Mesodermal cell (in vitro differentiated cells): ENCODE results near the gene ITGA8. TPM values are rescaled to one million over a fixed set of nuclear protein-coding genes. Genes with fewer than 3 reads are reported as not detected.
"Not testable (repeated sequence)": the region's sequence is repeated elsewhere in the genome, so short reads cannot be mapped to it uniquely, and the experiment has no call there.

Experiments
- H3K27ac ChIP-seq: 2 replicates; pipeline ENCODE4 v1.7.0; 2013; ENCODE audit warnings: mild to moderate bottlenecking, low read depth, low read length, moderate library complexity; ENCODE audit not compliant: severe bottlenecking
- H3K36me3 ChIP-seq: 2 replicates; pipeline ENCODE4 v1.7.1; 2013; ENCODE audit warnings: mild to moderate bottlenecking, low read length, moderate library complexity; ENCODE audit not compliant: control insufficient read depth, insufficient read depth
- H3K4me1 ChIP-seq: one replicate; pipeline ENCODE4 v1.7.1; 2013; ENCODE audit warnings: mild to moderate bottlenecking, low read length; ENCODE audit not compliant: insufficient read depth, control insufficient read depth, poor library complexity, severe bottlenecking
- H3K4me3 ChIP-seq: 2 replicates; pipeline ENCODE4 v1.7.0; 2013; ENCODE audit warnings: low read length, control low read depth, mild to moderate bottlenecking; ENCODE audit not compliant: insufficient read depth, poor library complexity, severe bottlenecking; ENCODE audit errors: extremely low read depth
- H3K9me3 ChIP-seq: 2 replicates; pipeline ENCODE4 v1.7.1; 2013; ENCODE audit warnings: mild to moderate bottlenecking, low read length, moderate library complexity; ENCODE audit not compliant: control insufficient read depth
- WGBS, 2 experiments: methylation state at CpG; one replicate each; pipeline ENCODE4 v1.1.5; 2013; ENCODE audit warnings: missing lambda C conversion rate in 2 of 2; ENCODE audit not compliant: insufficient coverage in 2 of 2; 5-methylcytosine and 5-hydroxymethylcytosine counted together
- polyA plus RNA-seq, 2 experiments: library from polyadenylated mRNA; stranded (reverse); fragments of 50-300 nt; gene quantifications; one replicate each; pipeline ENCODE4 v1.2.3, GENCODE V29; 2013

Gene ITGA8
- 14.8 TPM for polyA plus RNA-seq (2013, experiment 1 of 2)
- 17.8 TPM for polyA plus RNA-seq (2013, experiment 2 of 2)

- Histone ChIP-seq H3K9me3 (no peaks in the 10 kb centered on the region), H3K4me3 (peak within 1 kb of the TSS; percentile 56), H3K36me3 (no peaks in the 10 kb centered on the region), H3K4me1 (peaks cover 3% of the 10 kb centered on the region), H3K27ac (no peak within 1 kb of the TSS)
- WGBS, 2 experiments: 0 to 20% methylated on average over 7 to 16 of the region's 33 CpGs
Observed at GRCh38 chr10:15719899-15720634, at the start of gene ITGA8. Gene ITGA8, minus strand, starts transcription at chr10:15719922. Its CDS starts 151 bp downstream, at chr10:15719771.

DNA sequence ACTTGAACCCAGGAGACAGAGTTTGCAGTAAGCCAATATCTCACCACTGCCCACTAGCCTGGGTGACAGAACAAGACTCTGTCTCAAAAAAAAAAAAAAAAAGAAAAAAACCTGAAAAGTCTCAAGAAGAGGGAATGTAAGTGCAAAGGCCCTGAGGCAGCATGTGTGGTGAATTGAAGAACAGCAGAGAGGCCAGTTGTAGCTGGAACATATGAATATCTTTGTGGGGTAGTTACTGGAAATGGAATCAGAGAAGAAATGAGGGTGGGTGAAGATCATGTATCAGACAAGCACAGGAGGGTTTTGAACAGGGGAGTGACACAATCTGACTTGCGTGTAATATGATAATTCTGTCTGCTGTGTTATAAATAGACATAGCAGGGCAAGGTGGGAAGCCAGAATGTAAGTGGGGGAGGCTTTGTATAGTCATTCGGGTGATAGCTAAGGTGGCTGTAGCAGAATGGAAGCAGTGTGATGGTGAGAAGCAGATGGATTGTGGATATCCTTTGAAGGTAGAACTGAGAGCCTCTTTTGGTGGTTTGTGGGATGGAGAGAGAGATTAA lies 45.3 kb upstream of the ITGA8 start:
- no peak overlapping the region for H3K4me3 ChIP-seq
- H3K9me3 ChIP-seq: no peaks in the 10 kb centered on the region
- WGBS, 2 experiments: 89 to 96% methylated on average over 2 of the region's 2 CpGs
- no peak overlapping the region for H3K27ac ChIP-seq
- H3K4me1 ChIP-seq: no peaks in the 10 kb centered on the region
- no peaks in the 10 kb centered on the region for H3K36me3 ChIP-seq

DNA sequence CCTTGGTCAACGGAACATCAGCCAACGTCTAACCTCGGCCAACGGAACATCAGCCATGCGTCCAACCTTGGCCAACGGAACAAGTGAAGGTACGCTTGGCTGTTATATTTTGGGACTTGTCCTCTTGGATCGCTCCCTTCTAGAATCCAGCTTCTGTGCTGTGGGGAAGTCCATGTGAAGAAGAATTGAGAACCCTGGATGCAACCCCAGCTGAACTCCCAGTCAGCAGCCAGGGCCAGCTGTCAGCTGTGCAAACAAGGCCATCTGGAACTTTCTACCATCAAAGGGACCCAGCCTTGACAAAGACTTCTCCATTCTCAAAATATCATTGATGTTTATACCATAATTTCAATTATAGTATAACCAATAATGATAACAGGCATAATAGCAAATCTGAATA lies 43.3 kb upstream of the ITGA8 start:
- Histone ChIP-seq H3K36me3 (no peaks in the 10 kb centered on the region), H3K27ac (no peak overlapping the region), H3K4me3 (no peak overlapping the region), H3K4me1 (no peaks in the 10 kb centered on the region), H3K9me3 (no peaks in the 10 kb centered on the region)
- 89 to 96% methylated on average over 7 to 8 of the region's 8 CpGs for WGBS, 2 experiments

DNA sequence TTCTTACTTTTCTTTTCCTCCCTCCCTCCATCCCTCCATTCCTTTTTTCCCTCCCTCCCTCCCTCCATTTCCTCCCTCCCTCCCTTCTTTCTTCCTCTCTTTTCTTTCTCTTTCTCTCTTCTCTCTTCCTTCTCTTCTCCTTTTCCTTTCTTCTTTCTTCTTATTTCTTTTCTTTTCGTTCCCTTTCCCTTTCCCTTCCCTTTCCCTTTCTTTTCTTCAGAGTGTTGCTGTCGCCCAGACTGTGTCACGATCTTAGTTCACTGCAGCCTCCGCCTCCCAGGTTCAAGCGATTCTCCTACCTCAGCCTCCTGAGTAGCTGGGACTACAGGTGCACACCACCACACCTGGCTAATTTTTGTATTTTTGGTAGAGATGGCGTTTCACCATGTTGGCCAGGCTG lies 42.5 kb upstream of the ITGA8 start:
- H3K4me3 ChIP-seq, H3K36me3 ChIP-seq: not testable (repeated sequence)
- WGBS, 2 experiments: 81 to 91% methylated on average over 6 of the region's 6 CpGs

GRCh38 chr10:15761224-15761623 lies 41.5 kb upstream of the ITGA8 start:
- not testable (repeated sequence) for H3K36me3 ChIP-seq, H3K4me1 ChIP-seq, H3K27ac ChIP-seq, H3K4me3 ChIP-seq, H3K9me3 ChIP-seq
- WGBS, 2 experiments: 100% methylated on average over 1 of the region's 4 CpGs; no CpG with 5 or more reads in 1 of the 2 experiments

More for the DNA sequence above, 42.5 kb upstream of the ITGA8 start:
- not testable (repeated sequence) for H3K4me1 ChIP-seq, H3K27ac ChIP-seq, H3K9me3 ChIP-seq

DNA sequence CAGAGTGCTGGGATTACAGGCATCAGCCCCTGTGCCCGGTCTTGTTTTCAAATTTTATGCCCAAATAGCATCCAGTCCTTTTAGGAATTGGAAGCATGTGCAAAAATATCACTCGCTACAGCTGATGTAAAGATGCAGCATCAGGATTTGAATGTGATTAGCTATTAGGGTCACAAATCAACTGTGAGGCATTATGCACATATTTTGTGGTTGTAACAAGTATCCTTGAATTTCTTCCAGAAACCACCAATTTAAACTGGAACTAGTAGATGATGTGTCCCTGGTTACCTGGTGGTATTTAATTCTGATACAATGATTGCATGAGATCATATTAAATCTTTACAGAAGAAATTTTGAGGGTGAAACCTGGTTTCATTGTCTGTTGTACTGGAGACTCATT lies 41.0 kb upstream of the ITGA8 start:
- WGBS, 2 experiments: 89 to 100% methylated on average over 1 to 2 of the region's 2 CpGs
- H3K4me1 ChIP-seq: no peaks in the 10 kb centered on the region
- H3K36me3 ChIP-seq: no peaks in the 10 kb centered on the region
- H3K27ac ChIP-seq: no peak overlapping the region
- no peak overlapping the region for H3K4me3 ChIP-seq
- no peaks in the 10 kb centered on the region for H3K9me3 ChIP-seq

DNA sequence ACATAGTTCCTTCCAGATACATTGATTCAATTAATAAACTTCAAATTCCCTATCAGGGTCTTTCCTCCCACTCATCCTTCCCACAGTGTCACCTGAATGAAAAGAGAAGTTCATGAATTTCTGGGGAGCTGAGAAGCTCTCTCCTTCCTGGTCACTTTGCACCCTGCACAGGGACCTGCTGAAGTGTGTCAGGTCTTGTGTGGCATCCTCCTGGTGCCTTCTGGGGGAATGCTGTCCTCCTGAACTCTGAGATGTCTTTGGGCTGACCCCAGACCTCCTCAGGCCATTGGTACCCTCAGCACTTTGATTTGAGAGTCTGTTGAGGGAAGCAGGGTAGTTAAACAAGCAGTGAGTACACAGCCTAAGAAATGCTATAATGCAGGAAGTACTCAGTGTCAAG lies 39.5 kb upstream of the ITGA8 start:
- no peak overlapping the region for H3K4me3 ChIP-seq
- no peaks in the 10 kb centered on the region for H3K36me3 ChIP-seq
- H3K9me3 ChIP-seq: no peaks in the 10 kb centered on the region
- no peak overlapping the region for H3K27ac ChIP-seq
- H3K4me1 ChIP-seq: no peaks in the 10 kb centered on the region

DNA sequence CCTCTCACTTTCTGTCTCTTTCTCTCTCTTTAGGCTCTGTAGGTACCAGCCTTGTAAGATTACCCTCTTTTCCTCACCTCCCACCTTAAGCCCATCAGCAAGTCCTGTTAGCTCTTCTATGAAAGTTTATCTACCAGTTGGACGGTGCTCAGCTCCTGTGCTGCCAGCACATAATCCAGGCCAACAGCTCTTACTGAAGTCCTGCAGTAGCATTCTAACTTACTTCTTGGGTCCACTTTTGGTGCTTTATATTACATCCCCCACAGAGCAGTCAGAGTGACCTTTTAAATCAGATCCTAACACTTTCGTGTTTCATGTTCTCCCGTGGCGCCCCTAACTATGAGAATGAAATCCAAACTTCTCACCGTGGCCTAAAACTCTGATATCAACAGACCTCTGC lies 38.9 kb upstream of the ITGA8 start:
- Histone ChIP-seq H3K4me1 (no peaks in the 10 kb centered on the region), H3K27ac (no peak overlapping the region), H3K36me3 (no peaks in the 10 kb centered on the region), H3K4me3 (no peak overlapping the region), H3K9me3 (no peaks in the 10 kb centered on the region)
- 95 to 98% methylated on average over 5 of the region's 5 CpGs for WGBS, 2 experiments

DNA sequence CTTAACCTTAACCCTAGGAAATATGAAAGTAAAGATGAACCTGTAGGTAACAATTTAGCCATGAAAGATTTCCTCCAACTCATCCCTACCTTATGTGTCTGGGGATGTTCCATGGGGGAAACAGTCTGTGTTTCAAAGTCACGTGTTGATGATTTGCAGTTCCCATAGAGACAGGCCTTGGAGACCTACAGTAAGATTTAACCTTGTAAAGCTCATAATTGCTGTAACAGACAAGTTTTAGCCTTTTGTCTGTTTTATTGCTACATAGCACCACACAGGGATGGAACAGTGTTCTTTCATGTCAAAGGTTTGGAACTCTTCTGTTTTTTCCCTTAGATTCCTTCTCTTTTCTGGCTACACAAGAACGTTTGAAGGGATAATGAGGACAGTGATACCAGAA lies 35.2 kb upstream of the ITGA8 start:
- WGBS, 2 experiments: 38 to 100% methylated on average over 1 of the region's 2 CpGs
- H3K36me3 ChIP-seq: no peaks in the 10 kb centered on the region
- H3K4me3 ChIP-seq: no peak overlapping the region
- H3K4me1 ChIP-seq: no peaks in the 10 kb centered on the region
- no peaks in the 10 kb centered on the region for H3K9me3 ChIP-seq
- no peak overlapping the region for H3K27ac ChIP-seq

GRCh38 chr10:15751046-15751445 lies 31.3 kb upstream of the ITGA8 start:
- Histone ChIP-seq H3K4me3 (no peak overlapping the region), H3K4me1 (no peaks in the 10 kb centered on the region), H3K27ac (no peak overlapping the region), H3K9me3 (no peaks in the 10 kb centered on the region), H3K36me3 (no peaks in the 10 kb centered on the region)
- 77% methylated on average over 3 of the region's 5 CpGs; no CpG with 5 or more reads in 1 of the 2 experiments for WGBS, 2 experiments

DNA sequence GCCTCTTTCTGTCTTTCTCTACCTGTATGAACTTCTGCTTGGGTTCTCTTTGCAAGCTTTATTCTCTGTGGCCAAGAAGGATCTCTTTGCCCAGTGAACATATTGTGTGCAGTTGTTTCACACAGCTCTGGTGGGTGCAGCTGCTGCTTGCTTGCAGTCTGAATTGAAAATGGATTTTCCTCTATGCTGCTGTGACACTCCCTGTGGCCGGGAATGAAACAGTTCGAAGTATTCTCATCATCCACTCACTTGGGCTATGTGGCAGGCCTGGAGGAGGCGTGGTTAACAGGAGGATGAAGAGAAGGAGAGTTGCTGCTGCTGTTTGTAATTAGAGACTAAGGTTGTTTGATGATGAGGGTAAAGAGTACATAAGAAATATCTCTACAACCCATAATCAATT lies 28.4 kb upstream of the ITGA8 start:
- H3K27ac ChIP-seq: no peak overlapping the region
- no peaks in the 10 kb centered on the region for H3K9me3 ChIP-seq
- H3K4me1 ChIP-seq: no peaks in the 10 kb centered on the region
- no peaks in the 10 kb centered on the region for H3K36me3 ChIP-seq
- WGBS, 2 experiments: 80% methylated on average over 1 of the region's 3 CpGs; no CpG with 5 or more reads in 1 of the 2 experiments
- no peak overlapping the region for H3K4me3 ChIP-seq
